ENCODE measurements around the gene SLC37A1.

DNA sequence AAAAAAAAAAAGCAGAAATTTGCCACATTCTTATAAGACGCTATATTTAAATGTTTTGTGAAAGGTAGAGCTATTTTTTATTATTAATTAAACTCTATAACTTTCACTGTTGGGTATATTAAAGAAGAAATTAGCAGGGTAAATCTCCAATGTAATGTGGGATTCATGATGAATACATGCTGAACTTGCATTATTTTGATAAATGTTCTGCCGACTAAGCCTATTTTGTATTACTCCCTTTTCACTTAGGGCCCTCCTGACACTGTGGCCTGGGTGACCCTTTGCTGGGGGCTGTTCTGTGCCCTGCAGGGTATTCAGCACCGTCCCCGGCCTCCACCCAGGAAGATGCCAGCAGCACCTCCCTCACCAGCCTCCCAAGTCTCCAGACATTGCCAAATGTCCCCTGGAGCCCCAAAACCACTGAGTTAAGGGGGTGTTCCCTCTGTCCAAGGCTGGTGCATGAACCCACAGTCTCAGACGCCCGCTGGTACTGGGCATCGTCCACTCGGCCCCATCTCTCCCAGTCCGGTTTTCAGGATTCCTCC lies 40.1 kb upstream of the SLC37A1 start:
- TF ChIP-seq YY1 (IDR thresholded peaks at IDR 0.05): no peak
- TF ChIP-seq, protein P1, sequence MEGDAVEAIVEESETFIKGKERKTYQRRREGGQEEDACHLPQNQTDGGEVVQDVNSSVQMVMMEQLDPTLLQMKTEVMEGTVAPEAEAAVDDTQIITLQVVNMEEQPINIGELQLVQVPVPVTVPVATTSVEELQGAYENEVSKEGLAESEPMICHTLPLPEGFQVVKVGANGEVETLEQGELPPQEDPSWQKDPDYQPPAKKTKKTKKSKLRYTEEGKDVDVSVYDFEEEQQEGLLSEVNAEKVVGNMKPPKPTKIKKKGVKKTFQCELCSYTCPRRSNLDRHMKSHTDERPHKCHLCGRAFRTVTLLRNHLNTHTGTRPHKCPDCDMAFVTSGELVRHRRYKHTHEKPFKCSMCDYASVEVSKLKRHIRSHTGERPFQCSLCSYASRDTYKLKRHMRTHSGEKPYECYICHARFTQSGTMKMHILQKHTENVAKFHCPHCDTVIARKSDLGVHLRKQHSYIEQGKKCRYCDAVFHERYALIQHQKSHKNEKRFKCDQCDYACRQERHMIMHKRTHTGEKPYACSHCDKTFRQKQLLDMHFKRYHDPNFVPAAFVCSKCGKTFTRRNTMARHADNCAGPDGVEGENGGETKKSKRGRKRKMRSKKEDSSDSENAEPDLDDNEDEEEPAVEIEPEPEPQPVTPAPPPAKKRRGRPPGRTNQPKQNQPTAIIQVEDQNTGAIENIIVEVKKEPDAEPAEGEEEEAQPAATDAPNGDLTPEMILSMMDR (IDR thresholded peaks at IDR 0.05; ENCODE audit: low read depth, low read length, missing input control): no peak

Data from liver (tissue), 2 donors.